Stromal cell of bone marrow (primary cell): ENCODE measurements around the gene GORASP2.
A peak's percentile ranks its signal among the peaks of the same experiment; 100 is the strongest.

Source experiments
- DNase-seq: peaks from one replicate; pipeline ENCODE4 v3.0.0-alpha.2; 2012; ENCODE audit warnings: low read depth

Gene GORASP2

DNA sequence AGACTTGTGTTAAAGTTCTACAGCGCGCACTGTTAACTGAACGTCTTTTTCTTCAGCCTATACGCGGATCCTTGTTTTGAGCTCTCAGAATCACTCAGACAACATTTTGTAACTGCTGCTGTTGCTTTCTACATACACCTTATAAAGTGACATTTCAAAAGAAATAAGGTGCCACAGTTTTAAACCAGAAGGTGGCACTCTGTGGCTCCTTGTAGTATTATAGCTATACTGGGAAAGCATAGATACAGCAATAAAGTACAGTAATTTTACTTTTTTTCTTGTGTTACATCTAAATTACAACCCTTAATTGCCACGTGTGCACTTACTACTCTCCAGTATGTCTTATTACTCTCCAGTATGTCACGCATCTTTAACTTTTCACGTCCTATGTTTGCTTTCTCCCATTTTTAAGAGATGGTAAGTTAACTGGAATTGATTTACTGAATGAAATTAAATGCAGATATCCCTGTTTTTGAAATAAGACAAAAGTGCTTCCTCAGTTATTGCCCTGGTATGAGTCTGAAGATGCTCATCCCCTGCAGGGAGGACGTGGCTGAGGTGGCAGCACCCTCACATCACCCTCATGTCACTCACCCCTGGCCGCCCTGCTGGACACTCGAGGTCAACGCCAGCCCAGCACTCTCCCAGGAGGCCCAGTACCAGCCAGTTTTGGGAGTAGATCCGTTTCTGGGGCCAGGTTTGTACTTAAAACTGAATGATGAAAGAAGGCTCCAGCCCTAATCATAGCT, 37.8 kb downstream of the GORASP2 start:
- no peak for DNase-seq

DNA sequence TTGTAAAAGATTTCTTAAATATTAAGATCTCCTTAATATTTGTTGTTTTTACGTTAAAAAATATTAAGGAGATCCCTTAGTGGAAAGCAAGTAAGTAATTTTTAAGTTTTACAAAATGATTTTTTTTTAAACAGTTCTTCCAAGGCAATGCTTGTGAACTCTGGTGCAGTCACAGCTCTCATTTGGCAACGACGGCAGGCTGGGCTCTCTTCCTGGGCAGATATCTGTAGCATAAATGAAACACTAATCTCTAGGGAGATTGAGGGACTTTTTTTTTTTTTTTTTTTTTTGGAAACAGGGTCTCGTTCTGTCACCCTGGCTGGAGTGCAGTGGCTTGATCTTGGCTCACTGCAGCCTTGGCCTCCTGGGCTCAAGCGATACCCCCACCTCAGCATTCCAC, 38.5 kb downstream of the GORASP2 start:
- DNase-seq: no peak

DNA sequence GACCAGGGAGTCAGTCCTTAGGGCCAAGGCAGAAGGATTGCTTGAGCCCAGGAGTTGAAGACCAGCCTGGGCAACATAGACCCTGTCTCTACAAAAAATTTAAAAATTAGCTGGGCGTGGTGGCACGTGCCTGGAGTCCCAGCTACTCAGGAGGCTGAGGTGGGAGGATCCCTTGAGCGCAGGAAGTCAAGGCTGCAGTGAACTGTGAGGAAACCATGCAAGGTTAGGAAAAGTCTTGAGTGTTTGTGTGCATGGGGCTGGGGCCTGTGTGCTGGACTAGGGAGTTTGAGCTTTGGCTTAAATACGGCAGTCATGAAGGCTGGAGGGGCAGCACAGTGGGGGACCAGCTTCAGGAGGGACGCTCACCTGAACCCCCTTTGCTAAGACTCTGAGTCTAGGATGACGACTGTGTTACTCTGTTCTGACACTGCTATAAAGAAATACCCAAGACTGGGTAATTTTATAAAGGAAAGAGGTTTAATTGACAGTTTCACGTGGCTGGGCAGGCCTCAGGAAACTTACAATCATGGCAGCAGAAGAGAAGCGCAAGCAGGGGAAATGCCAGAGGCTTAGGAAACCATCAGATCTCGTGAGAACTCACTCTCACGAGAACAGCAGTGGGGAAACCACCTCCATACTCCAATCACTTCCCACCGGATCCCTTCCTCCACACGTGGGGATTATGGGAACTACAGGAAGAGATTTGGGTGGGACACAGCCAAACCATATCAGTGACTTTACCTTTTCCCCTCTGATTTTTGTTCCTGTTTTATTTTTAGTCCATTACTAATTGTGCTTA, 39.4 kb downstream of the GORASP2 start:
- no peak for DNase-seq

DNA sequence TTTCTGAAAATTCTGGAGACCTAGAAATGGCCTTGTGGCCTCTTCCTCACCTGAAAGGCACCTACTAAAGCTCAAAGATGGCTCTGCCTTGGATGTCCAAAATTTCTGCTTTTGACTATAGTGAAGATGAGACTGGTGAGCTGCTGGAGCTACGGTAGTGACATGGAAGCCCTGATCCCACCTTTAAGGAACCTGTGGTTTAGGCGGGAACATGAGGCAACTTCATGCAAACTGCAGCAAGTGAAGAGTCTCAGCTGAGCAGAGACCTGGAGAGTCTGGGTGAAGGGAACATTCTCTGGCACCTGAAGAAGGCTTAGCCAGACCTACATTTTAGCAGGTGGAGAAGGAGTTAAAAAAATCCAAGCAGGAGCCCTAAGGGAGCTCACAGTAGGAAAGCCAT, 40.0 kb downstream of the GORASP2 start:
- no peak for DNase-seq

DNA sequence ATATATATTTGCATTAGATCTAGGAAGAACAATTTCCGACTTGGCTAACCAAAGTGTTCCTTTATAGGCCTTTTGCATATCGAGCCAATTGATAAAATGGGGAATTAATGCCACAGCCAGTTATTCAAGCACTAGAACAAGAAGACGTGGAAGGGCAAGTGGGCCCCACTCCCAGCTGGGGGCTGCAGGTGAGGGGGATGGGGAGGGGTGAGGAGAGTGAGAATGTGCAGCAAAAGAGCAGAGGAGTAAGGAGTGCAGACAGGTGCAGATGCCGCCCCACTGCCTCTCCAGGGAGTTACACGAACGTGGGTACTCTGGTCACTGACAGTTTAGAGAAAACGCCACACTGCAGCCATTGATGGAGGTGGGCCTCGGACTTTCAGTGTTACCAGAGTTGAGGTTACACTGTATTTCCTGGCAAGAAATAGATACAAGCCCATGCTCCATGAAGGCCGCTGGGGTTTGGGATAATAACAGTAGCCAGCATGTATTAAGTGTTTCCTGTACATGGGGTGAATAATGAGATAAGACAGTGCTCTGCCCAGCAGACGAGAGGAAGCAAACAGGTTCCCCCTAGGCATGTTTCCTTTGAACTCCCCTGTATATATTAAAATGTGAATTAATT, 40.9 kb downstream of the GORASP2 start:
- no peak for DNase-seq

DNA sequence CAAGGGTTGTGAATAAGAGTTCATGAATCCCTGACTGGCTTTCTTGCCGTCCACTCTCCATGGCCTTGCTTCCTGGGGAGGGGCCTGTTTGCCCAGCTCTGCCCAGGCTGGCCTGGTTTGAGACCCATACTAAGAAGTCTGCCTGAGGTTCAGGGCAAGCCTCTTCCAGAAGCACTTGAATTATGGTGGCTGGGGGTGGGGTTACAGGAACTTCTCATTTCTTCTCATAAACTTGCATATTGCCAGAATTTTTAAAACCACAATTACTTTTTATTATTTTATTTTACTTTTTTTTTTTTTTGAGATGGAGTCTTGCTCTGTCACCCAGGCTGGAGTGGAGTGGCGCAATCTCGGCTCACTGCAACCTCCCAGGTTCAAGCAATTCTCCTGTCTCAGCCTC, 42.0 kb downstream of the GORASP2 start:
- no peak for DNase-seq

DNA sequence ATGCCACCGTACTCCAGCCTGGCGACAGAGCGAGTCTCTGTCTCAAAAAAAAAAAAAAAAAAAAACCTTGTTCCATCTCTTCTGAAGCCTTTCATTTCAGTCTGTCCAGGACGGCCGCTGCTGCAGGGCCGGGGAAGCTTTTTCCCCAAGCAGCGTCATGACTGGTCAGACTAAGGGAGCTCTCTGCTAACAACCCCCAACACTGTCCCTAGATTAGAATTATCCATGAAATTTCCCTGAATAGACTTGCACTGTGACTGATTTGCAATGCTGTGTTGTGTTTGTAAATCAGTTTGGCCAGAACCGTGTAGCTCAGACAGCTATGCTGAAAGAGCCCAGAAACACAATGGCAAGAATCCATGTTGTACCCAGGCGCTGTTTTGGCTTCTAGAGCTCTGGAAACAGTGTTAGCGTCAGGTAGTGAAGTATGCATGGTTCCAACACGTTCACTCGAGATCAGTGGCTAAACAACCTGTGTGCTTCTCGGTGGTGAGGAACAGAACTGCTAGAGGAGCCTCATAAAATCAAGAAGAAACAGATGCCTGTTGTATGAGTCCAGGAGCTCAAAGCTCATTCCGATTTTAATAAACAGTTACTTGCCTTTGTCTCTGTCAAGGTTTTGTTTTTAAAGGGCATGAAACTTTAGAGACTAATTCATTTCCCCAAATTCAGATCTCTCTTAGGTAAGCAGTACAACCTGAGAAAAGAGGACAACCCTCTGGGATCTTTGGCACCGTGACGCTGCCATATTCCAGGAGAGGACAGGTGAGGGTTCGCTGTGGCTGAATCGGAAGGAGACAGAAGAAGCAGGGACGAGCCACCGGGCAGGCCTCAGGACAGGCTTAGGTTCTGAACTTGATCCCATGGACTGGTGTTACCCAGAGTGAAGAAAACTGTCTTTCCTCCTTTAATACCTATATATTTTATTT, 43.5 kb downstream of the GORASP2 start:
- no peak for DNase-seq

DNA sequence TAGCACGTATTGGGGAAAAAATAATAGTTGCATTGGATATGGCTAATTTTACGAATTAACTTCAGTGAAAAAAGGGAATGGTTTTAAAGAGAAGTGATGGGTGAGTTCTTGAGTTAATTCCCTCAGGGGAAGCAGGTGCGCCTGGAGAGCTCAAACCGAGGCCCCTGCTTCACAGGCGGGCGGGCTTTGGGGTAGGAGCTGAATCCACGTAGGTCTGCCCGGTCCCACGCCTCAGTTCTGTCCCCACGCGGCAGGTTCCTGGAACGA, 44.1 kb downstream of the GORASP2 start:
- DNase-seq: no peak

DNA sequence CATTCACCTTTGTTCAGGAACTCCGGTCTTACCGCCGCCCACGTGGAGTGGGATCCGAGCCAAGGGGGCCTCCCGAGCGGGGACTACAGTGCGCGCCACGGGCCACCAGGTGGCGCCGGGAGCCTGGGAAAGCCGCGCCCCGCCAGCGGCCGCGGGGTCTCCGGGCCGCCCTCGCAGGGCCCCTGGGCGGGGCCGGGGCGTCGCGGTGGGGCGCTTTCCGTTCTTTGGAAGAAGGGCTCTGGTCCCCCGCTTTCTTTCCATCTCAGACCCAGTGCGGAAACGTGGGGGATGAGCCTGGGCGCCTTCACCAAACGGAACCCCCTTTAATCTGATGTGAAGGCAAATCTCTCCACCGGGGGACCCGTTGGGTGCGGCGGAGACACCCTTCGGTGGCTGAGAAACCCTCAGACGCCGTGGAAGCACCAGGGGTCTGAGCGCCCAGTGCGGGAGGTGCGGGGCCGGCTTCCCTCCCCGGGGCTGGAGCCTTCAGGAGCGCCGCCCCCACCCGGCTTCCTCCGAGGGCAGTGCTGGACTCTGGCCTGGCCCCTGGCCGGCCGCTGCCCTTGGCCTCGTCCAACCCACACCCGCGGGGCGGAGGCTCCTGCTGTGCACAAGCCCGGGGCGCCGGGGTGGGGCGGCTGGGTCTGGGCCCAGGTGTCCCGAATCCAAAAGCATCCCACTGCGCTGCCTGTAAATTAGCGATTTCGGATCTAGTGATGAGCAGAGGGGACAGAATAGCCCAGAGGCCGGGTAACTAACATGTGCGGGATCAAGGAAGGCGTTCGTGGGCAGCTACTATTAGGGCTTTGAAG, 44.6 kb downstream of the GORASP2 start:
- DNase-seq: peak; percentile 49

DNA sequence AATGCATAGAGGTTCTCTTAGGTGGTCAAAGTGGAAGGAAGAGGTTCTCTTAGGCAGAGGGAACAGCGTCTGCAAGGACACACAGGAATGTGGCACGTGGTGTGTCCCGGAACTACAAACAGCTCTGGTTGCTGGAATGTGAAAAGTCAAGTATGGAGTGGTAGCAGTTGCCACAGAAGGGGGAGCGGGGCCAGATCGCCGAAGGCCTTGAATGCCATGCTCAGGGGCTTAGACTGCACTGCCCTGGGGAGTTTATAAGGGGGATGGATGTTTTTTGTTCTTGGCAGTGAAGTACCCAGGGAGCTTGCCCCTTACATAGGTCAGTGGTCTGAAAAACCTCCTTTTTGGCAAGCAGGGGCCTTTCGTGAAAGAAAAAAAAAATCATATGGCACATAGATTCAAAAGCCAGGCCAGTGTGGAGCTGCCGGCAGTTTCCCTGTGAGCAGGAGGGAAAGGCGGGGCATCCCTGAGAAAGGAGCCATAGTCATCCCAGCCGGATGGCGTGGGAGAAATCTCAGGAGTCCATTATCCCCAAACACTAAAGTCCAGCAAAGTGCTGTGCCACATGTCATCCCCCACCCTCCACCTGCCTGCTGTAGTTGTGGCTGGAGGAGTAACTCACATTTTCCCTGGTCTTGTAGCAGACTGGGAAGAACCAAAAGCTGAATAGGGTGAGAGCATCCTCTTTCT, 45.4 kb downstream of the GORASP2 start:
- DNase-seq: no peak

DNA sequence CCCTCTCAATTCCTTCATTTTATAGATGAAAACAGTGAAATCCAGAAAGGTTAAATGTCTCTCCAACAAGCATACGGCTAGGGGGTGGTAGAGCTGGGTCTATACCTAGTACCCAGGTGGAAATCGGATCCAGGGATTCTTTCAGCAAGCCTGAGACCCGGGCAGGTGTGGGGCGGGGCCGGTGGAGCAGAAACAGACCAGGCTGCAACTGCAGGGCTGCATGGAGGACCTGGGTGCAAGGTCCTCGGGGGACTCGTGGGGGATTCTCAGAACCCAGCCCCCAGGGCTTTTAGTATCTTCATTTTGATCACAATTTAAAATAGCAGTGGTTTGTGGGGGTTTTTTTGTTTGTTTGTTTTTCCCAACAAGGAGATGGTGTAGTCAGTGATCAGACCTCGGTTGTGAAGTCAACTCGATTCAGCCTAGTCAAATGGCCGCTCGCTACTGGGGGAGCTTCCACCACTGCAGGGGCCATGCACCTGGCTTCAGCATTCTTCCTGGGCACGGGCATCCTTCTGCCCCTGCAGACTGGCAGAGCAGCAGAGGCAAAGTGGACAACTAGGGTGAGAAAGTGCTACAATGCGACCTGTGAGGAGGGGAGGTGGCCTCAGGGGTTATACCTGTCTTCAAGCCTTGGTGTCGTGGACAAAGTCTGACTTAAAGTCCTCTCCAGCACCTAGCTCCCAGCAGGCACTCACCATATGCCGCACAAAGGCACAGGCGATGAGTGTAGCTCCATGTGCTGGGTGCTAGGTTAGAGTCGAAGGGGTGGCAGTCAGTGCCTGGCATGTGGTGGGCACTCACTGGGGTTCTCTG, 46.3 kb downstream of the GORASP2 start:
- no peak for DNase-seq

DNA sequence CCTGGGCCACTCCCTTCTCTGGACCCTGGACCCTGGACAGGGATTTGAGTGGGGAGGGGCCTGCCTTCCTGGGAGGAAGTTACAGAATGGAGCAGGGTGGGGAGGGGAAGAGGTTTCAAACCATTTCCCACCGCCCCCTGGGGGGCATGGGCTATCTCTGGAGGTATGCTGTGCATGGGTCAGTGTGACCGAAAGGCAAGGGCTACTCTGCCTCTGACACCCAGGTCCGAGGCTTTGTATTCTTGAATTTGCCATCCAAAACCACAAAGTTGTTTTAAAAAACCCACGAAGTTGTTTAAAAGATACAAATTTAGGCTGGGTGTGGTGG, 46.9 kb downstream of the GORASP2 start:
- DNase-seq: no peak

DNA sequence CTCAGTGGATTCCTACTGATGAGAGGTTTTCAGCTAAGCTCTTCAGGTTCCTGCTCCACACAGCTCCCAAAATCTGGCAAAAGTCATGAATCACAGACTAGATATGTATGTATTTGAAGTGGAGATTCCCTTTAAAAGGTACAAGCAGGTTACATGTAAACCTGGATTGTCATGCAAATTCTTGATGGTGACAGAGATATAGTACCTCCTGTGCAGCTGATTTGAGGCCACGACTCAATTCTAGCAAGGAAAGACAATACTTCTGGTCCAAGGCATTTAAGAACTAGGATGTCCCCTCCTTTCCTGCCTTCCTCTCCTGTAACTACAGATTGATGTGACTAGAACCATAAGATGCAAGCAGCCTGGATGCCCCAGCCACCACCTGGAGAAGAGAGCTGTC, 55.0 kb downstream of the GORASP2 start:
- DNase-seq: no peak

DNA sequence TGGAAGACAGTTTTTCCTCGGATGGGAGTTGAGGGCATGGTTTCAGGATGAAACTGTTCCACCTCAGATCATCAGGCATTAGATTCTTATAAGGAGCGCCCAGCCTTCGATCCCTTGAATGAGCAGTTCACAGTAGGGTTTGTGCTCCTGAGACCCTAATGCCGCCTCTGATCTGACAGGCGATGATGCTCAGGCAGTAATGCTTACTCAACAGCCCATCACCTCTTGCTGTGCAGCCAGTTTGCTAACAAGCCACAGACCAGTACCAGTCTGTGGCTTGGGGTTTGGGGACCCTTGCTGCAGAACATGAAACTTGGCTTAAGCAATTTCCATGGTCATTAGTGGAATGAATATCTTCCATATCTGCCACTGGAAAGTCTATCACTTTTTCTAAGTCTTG, 56.4 kb downstream of the GORASP2 start:
- no peak for DNase-seq

DNA sequence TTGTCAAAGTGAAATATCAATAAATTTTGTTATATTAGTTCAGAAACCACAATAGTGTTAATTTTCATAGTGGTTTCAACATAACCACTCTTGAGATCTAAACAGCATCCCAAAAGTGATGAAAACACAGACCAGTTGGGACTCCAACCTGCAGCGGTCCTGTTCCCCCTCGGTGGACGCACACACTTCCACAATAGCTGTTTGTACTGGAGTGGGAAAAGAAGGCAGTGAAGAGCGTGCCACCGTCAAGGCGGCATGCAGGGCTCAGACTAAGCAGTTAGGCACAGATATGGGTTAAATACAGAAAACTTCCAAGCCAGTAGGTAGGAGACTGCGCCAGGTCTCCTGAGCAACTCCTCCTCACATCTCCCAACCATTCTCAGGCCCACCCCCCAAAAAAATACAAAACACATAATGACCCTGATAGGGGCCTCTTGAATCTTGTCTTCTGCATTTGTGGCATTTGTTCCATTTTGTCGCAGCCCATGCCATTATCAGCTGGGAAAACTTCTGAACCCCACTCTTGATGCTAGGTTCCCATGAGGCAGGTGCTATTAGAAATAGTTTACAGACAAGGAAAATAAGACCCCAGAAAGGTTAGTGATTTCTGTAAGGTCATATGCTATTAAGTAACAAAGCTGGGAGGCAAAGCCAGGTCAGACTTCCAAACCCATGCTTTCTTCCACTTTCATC, 57.7 kb downstream of the GORASP2 start:
- DNase-seq: no peak

DNA sequence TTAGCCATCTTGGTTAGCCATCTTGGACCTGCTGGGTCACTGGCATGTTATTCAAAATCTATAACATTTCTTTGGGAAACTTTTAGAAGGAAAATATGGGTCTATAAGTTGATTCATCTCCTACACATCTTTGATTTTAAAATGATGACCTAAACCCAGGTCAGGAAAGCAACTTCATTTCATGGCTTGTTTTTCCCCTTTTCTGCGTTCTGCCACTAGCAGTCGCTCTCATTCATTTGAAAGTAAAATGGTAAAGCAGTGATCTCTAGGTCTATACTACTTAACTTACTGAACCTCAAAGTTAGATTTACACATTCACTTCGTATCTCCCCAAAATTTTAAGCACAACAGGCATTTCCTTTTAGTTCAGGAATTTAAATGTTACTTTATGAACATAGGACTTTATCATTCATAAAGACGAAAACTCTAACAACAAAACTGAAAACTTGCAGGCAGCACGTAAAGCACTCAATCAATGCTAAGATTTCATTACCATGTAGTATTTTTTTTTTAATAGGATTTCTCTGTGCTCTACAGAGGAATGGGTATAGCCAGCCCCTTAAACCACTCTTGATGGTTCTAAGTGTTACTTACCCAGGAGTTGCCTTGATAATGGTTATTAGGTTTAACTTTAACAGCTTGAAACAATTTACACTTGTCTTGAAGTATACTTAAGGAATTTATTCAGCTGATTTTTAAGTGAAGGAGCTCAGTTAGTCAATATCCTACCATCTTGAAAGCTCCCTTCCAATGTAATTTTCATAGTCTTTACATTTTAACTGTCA, 62.5 kb downstream of the GORASP2 start:
- DNase-seq: no peak

DNA sequence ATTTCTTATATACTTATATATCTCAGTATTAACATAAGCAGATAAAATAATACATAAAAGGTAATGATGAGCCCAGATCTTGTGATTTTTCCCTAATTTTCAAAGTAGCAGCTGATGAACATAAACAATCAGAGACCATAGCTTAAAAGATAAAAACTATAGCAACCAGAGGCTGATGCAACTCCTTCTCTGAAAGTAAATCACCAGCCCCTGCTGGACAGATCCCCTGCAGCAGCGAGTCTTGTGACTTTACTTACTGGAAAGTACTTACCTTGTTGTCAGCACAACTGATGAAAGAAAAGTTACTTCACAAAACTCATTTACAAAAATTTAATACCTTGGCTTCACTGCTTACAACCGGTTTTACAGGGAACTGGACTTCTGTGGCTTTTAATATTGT, 67.3 kb downstream of the GORASP2 start:
- no peak for DNase-seq

DNA sequence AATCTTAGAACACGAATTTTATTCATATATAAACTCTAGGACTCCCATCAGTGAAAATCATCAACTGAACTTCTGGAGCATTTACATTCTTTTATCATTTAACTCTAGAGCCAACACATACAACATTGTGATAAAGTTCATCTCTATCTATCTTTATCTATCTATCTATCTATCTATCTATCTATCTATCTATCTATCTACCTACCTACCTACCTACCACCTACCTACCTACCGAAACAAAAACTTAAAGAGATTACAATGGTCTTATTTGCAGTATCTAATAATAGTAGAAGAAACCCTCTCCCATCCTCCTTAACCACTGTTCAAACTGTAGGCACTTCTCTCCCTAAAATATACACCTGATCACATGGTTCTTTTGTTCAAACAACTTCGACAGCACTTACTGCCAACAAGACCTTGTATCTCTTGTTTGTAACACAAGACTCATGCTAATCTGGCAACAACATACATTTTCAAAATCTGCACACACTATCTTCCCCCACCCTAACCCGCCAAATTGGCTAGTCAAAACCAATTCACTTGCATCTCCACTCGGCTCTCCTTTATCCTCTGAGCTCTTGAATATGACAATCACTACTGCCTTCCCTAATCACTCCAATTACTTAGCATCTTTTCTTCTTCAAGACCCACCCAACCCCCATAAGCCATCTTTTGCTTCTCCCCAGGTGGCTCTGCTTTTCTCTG, 69.0 kb downstream of the GORASP2 start:
- no peak for DNase-seq
